Smooth muscle cell of bladder (primary cell): ENCODE data around the gene STK35. TPM values are rescaled to one million over a fixed set of nuclear protein-coding genes. Genes with fewer than 3 reads are reported as not detected.

Source experiments
- total RNA-seq: library from RNA; depleted of rRNA; stranded (reverse); fragments of >200 nt; gene quantifications from 2 replicates; pipeline ENCODE4 v1.2.3, GENCODE V29; 2014

The STK35 gene
- 9.2 and 14.1 TPM in 2 replicates for total RNA-seq

GRCh38 chr20:2101057-2101864, at the start of gene STK35:
STK35 (plus strand) TSS chr20:2101827; CDS start chr20:2101882, 55 bp downstream.

Other genes with a start within 250 kb of the STK35 start
- gene SIRPA, start 206.4 kb upstream of the STK35 start, total RNA-seq: 16.6 and 24.9 TPM in 2 replicates
- gene PDYN, start 107.8 kb upstream of the STK35 start, total RNA-seq: not detected in 2 replicates
- gene TGM3, start 194.2 kb downstream of the STK35 start, total RNA-seq: 0.18 TPM in 1 of 2 replicates, not detected in the other